Stimulated activated CD8-positive, alpha-beta memory T cell treated with anti-CD3 and anti-CD28 coated beads, Interleukin-15, amount 100 ng/mL, for 48 hours (primary cell): ENCODE measurements around the gene CLCA1.

Experiments used
- DNase-seq, 2 donors: peaks; one replicate each; pipeline ENCODE4 v3.0.0-alpha.2; 2020; ENCODE audit warnings: low read depth in 2 of 2

Gene CLCA1

DNA sequence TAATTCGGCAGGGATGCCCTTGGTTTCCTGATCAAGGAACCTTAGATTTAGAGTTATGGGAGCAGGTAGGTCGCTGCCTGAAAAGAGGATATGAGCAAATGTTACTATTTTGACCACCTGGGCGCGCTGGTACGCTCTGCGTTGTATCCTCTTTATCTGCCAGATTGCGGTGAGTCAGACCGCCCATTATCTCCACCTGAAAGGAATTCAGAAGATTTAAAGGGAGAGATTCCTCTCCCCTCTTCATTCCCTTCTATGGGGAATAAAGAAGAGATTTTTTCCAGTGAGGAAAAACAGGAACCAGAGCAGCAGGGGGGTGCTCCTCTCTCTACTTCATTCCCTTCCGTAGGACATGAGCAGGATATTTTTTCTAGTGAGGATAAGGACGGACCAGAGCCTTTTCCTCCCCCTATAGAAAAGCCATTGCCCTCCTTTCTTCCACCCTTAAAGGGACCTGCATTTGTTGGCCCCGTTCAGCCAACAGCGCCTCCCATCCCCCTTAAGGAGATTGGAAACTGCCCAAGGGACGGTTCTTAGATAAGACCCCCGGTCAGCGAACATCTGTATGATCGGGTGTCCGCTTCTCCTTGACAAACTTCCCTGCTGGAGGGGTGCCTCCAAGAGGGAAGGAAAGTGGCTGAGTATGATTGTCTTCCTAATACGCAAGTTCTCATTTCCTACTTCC, 34.1 kb downstream of the CLCA1 start:
- no peak for DNase-seq

DNA sequence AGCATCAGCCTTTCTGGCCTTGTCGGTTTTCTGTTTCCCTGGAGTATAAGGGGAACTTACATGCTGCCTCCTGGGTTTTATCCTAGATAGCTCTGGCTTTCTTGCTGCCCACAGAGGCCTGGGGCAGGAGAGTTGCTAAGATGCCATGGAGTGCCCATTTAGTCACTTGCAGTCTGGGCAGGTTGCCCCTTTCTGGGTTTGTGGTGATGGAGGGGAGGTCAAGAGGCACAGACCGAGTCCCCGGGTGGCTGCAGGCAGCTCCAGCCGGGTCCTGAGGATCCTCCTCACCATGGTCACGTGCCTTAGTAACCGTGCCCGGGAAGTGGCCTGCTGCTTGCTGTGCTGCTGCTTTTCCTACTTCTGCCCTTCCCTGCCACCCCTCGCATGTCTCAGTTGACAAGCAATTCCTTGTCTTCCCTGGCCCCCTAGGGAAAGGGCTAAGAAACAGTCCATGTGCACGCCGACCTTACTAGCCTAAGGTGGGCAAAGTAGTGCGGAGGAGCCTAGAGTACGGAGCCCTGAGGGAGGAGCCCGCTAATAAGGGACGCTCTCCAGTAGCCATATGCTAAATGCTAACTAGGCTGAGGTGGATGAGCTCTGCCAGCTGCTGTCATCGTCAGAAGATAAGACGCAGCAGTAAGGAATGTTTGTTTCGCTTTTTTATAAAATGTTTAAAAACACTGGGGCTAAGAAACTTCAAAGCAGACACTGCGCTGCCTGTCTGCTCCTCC, 34.8 kb downstream of the CLCA1 start:
- DNase-seq, result no peak

DNA sequence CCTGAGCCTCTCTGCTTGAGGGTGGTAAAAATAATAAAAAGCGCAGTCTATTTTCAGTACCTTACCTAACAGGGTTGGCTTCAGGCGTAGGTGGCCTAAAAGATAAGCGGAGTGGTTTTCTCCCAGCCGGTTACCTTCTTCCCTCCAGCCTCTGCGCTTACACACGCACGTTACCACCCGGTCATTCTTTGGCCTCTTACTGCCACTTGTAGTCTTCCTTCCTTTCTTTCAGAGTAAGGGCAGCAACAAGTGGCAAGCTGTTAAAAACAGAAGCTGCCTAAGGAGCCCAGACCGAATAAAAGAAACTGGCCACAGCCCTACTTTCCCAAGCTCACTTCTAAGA, 35.4 kb downstream of the CLCA1 start:
- no peak for DNase-seq

DNA sequence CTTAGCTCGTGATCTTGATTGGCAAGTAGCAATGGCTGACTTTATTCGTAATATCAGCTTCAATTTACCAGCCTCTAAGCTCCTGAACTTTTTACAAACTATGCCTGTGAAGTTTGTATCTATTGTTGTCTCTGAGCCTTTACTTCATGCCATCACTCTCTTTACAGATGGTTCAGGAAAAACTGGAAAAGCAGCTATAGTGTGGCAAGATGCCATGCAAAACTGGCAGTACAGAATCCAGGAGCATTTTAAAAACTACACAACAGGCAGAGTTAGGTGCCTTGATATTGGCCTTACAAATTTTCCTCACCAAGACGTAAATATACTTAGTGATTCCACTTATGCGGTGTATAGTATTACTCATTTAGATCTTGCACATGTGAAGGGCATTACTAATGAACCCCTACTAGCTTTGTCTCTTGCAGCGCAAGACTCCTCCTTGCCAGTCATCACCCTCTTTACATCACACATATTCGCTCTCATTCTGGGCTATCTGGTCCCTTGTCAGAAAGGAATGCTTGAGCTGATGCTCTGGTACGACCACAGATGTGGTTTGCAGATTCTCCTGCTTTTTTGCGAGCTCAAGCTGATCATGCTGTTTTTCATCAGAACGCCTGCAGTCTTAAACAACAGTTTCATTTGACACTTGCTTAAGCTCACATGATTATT, 36.3 kb downstream of the CLCA1 start:
- DNase-seq, result no peak

DNA sequence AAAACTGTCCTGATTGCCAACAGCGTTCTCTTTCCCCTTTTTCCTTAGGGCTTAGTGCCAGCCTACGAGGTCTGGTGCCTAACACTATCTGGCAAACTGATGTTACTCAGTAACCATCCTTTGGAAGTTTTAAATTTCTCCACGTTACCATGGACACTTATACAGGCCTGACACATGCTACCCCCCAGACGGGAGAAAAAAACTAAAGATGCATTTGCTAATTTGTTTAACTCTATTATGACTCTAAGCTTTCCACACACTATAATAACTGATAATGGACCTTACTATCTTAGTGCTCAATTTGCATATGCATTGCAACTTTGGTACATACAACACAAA, 36.8 kb downstream of the CLCA1 start:
- no peak for DNase-seq

DNA sequence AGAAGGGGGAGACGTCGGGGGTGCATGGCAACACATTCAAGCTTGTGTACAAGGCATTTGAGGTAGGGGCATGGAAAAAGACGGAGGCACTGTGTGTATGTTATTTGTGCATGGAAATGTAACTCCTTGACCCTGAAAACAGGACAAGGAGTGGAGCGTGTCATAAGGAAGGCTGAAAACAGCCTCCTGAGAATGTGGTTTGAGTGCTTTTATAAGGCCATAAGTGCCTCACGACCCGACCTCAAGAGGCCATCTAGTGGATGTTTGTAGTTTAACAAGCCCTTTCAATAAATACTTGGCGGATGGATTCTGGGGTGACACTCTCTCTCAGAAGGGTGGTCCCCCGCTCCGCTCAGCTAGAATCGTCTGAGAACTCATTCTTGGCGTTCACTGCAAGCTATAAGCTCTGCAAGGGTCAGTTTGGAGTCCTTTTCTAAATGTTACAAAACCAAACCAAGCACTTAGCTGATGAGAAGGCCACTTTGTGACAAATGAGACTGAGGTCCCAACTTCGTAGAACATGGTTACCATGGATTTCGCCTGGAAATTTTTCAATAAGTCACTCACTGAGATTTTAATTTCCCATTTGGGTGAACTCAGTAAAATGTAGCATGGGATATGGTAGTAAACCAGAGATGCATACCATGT, 39.3 kb downstream of the CLCA1 start:
- no peak for DNase-seq

DNA sequence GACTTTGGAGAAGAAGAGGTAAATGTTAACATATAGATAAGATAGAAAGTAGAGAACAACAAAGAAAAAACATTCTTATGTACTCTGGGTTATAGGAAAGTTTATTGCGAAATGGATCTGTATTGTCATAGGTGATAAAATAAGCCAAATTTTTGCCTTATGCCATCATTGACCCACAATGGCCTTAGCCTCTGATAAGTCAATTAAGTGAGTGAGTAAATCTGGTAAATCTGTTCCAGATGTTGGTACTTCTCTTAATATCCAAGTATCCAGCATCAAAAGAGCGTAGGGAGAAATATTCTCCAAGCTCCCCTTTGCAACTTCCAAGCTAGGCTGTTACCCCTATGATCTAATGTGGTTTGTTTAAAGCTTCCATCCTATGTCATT, 39.8 kb downstream of the CLCA1 start:
- DNase-seq, result no peak

DNA sequence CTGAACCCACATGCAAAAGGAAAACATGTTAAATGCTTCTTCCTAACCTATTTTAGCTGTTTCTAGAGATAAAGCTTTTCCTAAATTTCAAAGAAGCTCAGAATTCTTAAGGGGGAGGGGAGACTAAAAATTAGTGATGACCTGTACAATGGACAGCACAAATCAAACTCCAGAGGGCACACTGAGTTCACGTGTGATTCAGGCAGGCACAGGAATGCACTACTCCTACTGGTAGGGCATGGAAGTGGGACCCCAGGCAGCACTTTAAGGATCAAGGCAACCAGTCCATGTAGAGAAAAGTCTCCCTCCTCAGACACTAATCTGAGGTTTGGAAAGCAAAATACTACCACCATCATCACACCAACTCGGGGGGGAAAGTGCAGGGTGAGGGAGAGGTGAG, 46.9 kb downstream of the CLCA1 start:
- no peak for DNase-seq

DNA sequence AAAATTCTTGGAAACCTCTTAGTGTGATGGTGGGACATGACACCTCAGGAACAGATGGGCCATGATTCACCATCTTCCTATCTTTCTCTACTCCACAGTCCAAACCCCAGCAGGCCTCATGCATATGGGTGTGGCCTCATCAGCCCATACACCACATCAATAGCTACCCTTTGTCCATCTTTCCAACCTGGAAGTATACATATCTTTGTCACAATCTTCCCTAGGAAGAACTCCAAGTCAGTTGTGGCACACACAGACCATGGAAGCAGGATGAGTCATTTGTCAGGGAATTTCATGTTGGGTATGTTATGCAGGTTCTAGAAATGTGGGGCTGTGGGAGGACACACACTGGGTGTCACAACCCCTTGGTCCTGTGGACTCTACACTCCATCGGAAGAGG, 47.6 kb downstream of the CLCA1 start:
- DNase-seq, result no peak

DNA sequence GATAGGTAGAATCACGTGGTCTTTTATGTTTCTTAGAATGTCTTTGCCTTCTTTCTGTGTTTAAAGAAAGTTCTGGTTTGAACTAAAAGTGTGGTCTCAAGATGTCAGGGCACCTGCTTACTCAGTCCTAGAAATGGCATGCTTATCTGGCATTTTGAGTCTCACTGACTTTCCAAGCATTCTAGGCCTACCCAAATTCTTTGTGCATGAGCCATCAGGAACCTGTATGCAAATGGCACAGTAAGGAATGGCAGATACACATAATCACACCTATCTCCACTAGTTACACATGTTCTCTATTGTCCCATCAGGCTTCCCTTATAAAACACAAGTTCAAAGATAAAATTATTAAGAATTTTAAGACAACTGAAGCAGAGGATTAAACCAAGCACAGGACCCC, 48.6 kb downstream of the CLCA1 start:
- DNase-seq, result no peak

DNA sequence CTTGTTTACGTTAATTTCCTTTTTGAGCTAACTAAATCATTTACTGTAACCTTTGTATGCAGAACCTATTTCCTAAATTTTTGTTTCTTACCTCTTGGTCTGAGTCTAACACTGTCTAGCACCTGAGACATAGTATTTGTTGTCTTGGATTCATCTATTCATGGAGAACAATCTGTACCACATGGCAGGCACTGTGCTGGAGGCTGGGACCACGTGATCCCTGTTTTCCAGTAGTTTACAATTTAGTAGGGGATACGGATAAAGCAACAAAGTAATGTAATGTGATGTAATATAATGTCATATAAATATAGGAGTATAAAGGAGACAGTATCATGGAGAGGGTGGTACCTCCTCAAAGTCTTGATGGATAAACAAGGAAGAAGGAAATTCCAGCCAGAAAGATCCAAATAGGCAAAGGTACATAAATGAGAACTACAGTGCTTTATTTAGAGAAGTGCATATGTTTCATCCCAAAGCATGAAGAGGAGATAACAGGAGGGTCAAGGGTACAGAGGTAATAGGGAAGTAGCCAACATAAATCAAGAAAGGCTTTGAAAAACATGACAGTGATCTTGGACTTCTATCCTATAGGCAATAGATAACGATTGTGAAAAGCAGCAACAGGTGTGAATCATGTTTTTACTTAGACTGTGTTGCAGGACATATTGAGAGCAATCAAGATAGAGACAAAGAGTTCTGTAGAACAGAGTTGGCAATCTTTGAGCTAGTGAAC, 52.2 kb downstream of the CLCA1 start:
- DNase-seq, result no peak

DNA sequence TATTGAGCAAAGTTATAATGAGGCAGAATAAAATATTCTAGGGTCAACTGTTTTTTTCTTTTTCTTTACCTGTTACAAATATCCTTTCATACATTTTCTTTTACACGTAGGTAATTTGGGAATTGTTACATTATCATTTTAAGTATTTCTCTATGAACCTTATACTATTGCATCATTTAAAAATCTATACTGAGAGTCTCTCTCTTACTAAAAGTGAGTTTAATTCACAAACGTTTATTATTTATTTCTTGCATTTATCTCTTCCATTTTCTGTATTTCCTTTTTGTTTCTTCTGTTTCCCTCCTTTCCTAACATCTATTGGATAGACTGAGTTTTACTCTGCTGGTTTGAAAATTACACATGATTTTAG, 52.8 kb downstream of the CLCA1 start:
- no peak for DNase-seq

DNA sequence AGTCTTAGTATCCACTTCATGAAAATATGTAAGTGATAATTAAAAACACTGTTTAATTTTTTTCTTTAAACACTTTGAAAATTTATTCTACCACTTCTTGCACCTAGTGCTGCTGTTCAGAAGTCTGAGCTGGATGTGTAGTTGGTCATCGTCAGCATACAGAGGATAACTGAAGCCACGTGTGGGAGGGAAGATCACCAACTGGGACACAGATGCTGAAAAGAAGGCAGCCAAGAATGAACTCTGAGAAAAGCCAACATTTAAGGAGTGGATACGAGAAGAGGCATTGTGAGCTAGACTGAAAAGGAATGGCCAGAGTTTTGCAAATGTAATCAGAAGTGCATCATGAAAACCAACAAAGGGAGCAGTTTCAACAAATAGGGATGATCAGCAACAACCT, 53.5 kb downstream of the CLCA1 start:
- no peak for DNase-seq

DNA sequence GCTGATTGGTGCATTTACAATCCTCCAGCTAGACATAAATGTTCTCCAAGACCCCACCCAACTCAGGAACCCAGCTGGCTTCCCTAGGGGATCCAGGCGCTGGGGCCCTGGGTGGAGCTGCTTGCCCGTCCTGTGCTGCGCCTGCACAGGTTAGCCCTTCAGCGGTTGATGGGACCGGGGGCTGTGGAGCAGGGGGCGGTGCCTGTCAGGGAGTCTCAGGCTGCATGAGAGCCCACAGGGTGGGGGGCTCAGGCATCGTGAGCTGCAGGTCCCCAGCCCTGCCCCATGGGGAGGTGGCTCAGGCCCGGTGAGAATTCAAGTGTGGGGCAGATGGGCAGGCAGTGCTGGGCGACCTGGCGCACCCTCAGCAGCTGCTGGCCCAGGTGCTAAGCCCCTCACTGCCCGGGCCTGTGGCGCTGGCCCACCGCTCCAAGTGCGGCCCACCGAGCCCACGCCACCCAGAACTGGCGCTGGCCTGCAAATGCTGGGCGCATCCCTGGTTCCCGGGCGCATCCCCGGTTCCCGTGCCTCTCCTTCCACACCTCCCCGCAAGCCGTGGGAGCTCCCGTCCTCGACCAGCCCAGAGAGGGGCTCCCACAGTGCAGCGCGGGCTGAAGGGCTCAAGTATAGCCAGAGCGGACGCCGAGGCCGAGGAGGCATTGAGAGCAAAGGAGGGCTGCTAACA, 55.1 kb downstream of the CLCA1 start:
- no peak for DNase-seq

DNA sequence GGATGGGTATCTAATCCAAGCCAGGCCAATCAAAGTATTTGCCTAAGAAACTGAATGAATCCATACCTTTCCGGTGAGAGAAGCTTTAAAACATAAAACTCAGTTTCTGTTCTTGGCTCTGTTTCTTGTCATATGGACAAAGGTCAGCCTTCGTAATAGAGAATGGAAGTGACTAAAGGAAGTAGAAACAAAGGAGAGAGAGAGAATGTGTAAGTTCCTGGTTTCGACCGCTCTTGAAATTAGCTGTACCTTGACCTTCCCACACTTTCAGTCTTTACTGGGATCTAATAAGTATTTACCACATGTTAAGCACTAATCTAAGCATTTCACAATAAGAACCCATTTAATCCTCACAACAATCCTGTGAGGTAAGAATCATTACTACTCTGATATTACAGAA, 58.6 kb downstream of the CLCA1 start:
- no peak for DNase-seq

DNA sequence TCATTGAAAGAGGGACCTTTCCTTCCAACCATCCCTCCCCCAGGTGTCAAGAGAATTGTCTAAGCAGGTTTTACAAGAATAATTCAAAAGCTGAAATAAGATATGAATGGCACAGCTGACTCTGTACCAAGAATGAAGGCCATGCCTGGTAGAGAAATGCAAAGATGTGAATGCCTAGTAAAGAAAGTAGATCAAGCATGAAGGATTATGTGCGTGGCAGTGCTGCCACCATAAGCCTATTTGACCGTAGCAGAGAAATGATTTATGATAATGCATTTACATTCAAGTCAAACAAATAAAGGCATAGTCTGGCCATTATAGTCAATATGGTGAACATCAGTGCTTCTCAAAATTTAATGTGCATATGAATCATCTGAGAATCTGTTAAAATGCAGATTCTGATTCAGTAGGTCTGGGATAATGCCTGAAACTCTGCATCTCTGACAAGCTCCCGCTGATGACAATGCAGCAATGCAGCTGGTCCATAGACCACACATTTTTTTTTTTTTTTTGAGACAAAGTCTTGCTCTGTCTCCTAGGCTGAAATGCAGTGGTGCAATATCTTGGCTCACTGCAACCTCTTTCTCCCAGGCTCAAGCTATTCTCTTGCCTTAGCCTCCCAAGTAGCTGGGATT, 61.6 kb downstream of the CLCA1 start:
- DNase-seq, result no peak

DNA sequence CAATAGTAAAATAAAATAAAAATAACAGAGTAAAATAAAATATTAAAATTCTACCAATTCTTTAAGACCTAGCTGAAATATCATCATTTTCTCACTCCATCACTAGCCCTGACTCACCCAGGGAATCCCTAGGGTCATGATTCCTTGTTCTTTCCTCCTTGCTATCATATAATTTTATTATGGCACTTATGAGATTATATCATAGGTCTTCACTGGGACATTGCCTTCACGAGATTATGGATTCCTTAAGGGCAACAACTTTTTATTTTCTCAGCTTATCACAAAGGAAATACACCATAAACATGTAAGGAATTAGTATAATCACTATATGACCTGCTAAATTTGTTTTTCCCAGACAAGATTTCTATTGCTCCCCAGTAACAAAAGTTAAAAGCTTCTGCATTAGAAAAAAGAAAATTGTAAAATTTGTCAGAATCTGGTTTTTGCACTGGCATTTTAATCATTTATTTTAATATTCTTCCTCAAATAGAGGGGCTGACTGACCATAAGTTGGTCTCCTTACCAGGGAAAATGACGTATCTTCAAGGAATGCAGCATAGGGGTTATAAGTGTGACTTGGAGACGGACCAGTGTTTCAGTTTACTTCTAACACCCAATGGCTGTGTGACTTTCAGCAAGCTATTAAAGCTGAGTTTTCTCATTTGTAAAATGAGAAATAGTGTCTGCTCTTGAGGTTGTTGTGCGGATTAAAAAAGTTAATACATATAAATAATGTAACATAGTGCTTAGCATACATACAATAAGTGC, 69.4 kb downstream of the CLCA1 start:
- DNase-seq, result no peak

DNA sequence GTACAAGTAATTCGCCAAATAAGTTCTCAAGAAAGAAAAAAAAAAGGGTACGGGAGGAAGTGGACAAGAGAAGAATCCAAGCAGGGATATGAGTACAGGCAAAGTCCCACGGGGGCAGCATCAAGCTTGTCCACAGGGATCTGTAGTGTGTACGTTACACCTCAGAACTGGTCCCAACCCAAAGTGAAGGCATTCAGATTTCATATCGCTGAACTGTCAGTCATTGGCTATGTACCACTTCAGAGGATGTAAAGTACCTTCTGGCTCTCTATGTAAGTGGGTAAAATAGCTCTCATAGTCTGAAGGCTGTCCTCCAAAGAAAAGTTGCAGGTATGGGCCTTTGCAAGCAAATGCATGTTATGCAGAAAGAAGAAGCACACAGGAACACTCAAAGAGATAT, 70.0 kb downstream of the CLCA1 start:
- DNase-seq, result no peak

DNA sequence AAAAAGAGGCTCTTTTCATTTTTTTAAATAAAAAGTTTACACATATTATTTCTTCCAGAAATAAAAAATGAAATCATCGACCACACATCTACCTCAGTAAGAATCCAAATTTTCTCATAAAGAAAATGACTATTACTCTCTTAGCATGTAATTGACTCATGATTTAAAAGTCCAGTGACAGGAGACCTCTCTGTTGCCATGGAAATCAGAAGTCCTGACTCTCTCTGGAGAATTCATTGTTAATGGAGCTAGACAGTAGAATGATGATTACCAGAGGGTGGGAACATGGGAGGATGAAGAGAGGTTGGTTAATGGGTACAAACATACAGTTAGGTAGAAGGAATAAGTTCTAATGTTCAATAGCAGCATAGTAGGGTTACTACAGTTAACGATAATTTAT, 73.1 kb downstream of the CLCA1 start:
- no peak for DNase-seq

DNA sequence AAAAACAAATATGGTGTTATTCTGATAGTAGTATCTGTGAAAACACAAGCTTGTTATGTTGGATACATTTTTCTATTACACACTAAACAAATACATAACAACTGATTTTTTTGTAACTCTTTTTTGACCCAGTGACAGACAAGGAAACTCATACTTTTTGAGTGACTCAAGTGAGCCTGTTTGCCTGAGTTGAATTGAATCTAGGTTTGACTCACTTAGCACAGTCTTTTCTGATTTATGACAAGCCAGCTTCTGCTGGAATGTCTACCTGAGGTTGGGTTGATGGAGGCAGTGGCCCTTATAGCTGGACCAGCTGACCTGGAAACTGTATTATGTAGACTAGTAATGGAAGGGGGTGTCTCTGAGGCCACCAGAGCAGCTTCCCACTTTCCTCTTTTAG, 73.9 kb downstream of the CLCA1 start:
- DNase-seq, result no peak
